GM21786 (cell line): ENCODE measurements around the gene LRRFIP1.

ENCODE experiments used
- ATAC-seq: cut with Tn5 transposase; IDR thresholded peaks from one replicate; pipeline ENCODE4 v1.9.1; 2021; ENCODE audit not compliant: unreplicated experiment

LRRFIP1 gene

GRCh38 chr2:237721458-237721857 lies 94.1 kb downstream of the LRRFIP1 start:
- ATAC-seq = no peak

- no peak for ATAC-seq
Measured at GRCh38 chr2:237722616-237723015, 95.2 kb downstream of the LRRFIP1 start.

GRCh38 chr2:237723023-237723422 lies 95.6 kb downstream of the LRRFIP1 start:
- ATAC-seq = no peak

GRCh38 chr2:237723602-237724001 lies 96.2 kb downstream of the LRRFIP1 start:
- ATAC-seq = peak; percentile 60

GRCh38 chr2:237724811-237725478 lies 97.6 kb downstream of the LRRFIP1 start:
- ATAC-seq = no peak

GRCh38 chr2:237725661-237726060 lies 98.3 kb downstream of the LRRFIP1 start:
- no peak for ATAC-seq

- no peak for ATAC-seq
Measured at GRCh38 chr2:237726401-237726830, 99.0 kb downstream of the LRRFIP1 start.

- no peak for ATAC-seq
Measured at GRCh38 chr2:237727363-237727762, 100.0 kb downstream of the LRRFIP1 start.

- no peak for ATAC-seq
Measured at GRCh38 chr2:237729681-237730475, 102.5 kb downstream of the LRRFIP1 start.

GRCh38 chr2:237731663-237732062 lies 104.3 kb downstream of the LRRFIP1 start:
- no peak for ATAC-seq

GRCh38 chr2:237732070-237732469 lies 104.7 kb downstream of the LRRFIP1 start:
- ATAC-seq = no peak

GRCh38 chr2:237732790-237733381 lies 105.5 kb downstream of the LRRFIP1 start:
- ATAC-seq = no peak

- ATAC-seq = no peak
Measured at GRCh38 chr2:237733677-237734300, 106.4 kb downstream of the LRRFIP1 start.

GRCh38 chr2:237734905-237735623 lies 107.7 kb downstream of the LRRFIP1 start:
- ATAC-seq = no peak

GRCh38 chr2:237735798-237736197 lies 108.4 kb downstream of the LRRFIP1 start:
- ATAC-seq = no peak

GRCh38 chr2:237736783-237737182 lies 109.4 kb downstream of the LRRFIP1 start:
- no peak for ATAC-seq

GRCh38 chr2:237737196-237737865 lies 109.9 kb downstream of the LRRFIP1 start:
- no peak for ATAC-seq

- ATAC-seq = no peak
Measured at GRCh38 chr2:237738255-237738654, 110.9 kb downstream of the LRRFIP1 start.

GRCh38 chr2:237739101-237739500 lies 111.7 kb downstream of the LRRFIP1 start:
- ATAC-seq = no peak

GRCh38 chr2:237742191-237742590 lies 114.8 kb downstream of the LRRFIP1 start:
- ATAC-seq = no peak
